ENCODE data around the gene ZNFX1. TPM values are rescaled to one million over a fixed set of nuclear protein-coding genes. Genes with fewer than 3 reads are reported as not detected.

ZNFX1 gene
- total and polyA plus RNA-seq, 2 experiments from 2014 or later = 47.3 to 50.7 TPM

DNA sequence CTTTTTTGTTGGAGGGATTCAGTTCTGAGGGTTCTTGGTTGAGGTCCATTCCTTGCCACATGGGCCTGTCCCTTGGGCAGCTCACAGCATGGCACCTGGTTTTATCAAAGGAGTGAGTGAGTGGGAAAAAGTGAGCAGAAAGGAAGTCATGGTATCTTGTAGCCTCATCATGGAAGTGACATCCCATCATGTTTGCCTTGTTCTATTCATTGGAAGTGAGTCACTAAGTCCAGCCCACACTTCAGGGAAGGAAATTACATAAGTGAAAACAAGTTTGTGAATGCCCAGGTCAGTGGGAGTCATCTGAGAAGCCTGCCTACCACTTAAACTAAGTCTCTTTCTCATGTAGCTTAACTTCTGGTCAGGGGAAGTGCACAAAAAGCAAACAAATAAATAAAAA lies 32.8 kb upstream of the ZNFX1 start:
- TF ChIP-seq EZH2 (IDR thresholded peaks at IDR 0.05; ENCODE audit: insufficient read depth, poor library complexity, severe bottlenecking) (no peak), EZH2phosphoT487 (IDR thresholded peaks at IDR 0.05; ENCODE audit: insufficient read depth, low read depth) (no peak)
- in situ Hi-C loops (cut with MboI) = no loop called here
- no peaks in the 10 kb centered on the region for H3K9me3 ChIP-seq (ENCODE audit: low read depth)
- H3F3A ChIP-seq (ENCODE audit: insufficient read depth) = no peaks in the 10 kb centered on the region
- H3K9ac ChIP-seq = no peak overlapping the region
- no peaks in the 10 kb centered on the region for H3K79me2 ChIP-seq (ENCODE audit: insufficient read depth)
- no peak overlapping the region for H3K4me3 ChIP-seq
- no peak overlapping the region for H3K4me2 ChIP-seq (ENCODE audit: unreplicated experiment)
- H3K4me1 ChIP-seq (ENCODE audit: insufficient read depth) = no peaks in the 10 kb centered on the region
- DNase-seq = peak; percentile 43
- H4K20me1 ChIP-seq (ENCODE audit: insufficient read depth) = no peaks in the 10 kb centered on the region
- no peak overlapping the region for H2AFZ ChIP-seq
- H3K27ac ChIP-seq = no peak overlapping the region
- no peaks in the 10 kb centered on the region for H3K9me2 ChIP-seq (ENCODE audit: insufficient read depth)
- no peaks in the 10 kb centered on the region for H3K36me3 ChIP-seq (ENCODE audit: low read depth)
- peaks cover 13% of the 10 kb centered on the region for H3K27me3 ChIP-seq (replicated peaks; ENCODE audit: insufficient read depth)

DNA sequence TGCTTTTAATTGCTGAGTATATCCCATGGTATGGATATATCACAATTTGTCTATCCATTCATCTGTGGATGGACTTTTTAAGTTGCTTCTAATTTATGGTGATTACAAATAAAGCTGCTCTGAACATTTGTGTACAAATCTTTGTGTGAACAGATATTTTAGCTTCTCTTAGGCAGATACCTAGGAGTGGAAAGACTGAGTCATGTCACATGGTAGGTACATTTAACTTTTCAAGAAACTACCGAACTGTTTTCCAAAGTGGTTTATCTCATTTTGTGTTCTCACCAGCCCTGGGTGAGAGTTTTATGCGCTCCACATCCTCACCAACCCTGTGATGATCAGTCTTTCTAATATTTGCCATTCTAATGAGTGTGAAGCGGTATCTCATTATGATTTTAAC lies 31.0 kb upstream of the ZNFX1 start:
- Histone ChIP-seq H3F3A (ENCODE audit: insufficient read depth) (no peaks in the 10 kb centered on the region), H3K79me2 (ENCODE audit: insufficient read depth) (no peaks in the 10 kb centered on the region), H3K27ac (no peak overlapping the region), H3K9me2 (ENCODE audit: insufficient read depth) (no peaks in the 10 kb centered on the region), H3K27me3 (replicated peaks; ENCODE audit: insufficient read depth) (no peaks in the 10 kb centered on the region), H2AFZ (no peak overlapping the region), H3K4me3 (no peak overlapping the region), H3K9me3 (ENCODE audit: low read depth) (no peaks in the 10 kb centered on the region), H3K36me3 (ENCODE audit: low read depth) (no peaks in the 10 kb centered on the region), H3K4me2 (ENCODE audit: unreplicated experiment) (no peak overlapping the region), H3K4me1 (ENCODE audit: insufficient read depth) (no peaks in the 10 kb centered on the region), H4K20me1 (ENCODE audit: insufficient read depth) (no peaks in the 10 kb centered on the region), H3K9ac (no peak overlapping the region)
- no peak for DNase-seq
- TF ChIP-seq EZH2 (IDR thresholded peaks at IDR 0.05; ENCODE audit: insufficient read depth, poor library complexity, severe bottlenecking) = no peak
- no peak for TF ChIP-seq EZH2phosphoT487 (IDR thresholded peaks at IDR 0.05; ENCODE audit: insufficient read depth, low read depth)
- in situ Hi-C loops (cut with MboI) = no loop called here
- WGBS, 2 experiments (ENCODE audit: low coverage in 1 of 2, low lambda C conversion rate in 2 of 2, missing lambda C conversion rate in 2 of 2) = 74% methylated on average over 3 of the region's 3 CpGs

DNA sequence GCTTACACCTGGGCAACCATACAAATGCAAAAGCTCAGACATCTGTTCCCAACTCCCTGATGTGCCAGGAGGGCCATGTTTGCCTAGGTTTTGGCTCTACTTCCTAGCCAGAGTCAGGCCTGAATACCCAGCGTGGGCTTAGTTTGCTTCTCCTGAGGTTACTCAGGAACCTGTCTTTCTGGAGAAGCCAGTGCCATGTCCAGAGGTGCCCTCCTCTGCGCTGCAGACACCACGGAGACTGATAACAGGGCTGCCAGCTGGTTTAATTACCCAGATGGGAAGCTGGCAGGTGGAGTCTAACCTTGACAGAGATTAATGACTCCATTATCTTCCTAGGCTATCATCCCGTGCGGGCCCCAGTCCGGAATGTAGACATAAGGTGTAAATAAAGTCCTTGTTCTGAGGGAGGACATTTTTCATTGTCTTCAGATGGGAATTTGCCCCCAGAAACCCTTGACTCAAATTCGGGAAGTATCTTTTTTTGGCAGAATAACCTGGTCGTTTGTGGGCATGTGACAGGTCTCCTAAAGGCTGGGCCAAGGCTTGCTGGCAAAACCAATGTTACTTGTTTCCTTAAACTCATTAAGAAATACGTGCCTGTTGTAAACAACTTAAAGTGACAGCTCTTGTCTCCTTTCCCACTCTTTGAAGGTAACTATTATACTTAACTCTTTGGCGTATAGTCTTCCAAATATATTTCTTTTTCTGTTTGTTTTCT lies 29.2 kb upstream of the ZNFX1 start:
- in situ Hi-C loops (cut with MboI) = no loop called here
- H3K9ac ChIP-seq = no peak overlapping the region
- no peak overlapping the region for H3K4me2 ChIP-seq (ENCODE audit: unreplicated experiment)
- H2AFZ ChIP-seq = no peak overlapping the region
- no peaks in the 10 kb centered on the region for H3K9me3 ChIP-seq (ENCODE audit: low read depth)
- H3K79me2 ChIP-seq (ENCODE audit: insufficient read depth) = no peaks in the 10 kb centered on the region
- no peaks in the 10 kb centered on the region for H3K9me2 ChIP-seq (ENCODE audit: insufficient read depth)
- H3F3A ChIP-seq (ENCODE audit: insufficient read depth) = peaks cover 8% of the 10 kb centered on the region; the same call in 1 of the 2 replicates
- H3K27ac ChIP-seq = no peak overlapping the region
- TF ChIP-seq EZH2 (IDR thresholded peaks at IDR 0.05; ENCODE audit: insufficient read depth, poor library complexity, severe bottlenecking) (no peak), EZH2phosphoT487 (IDR thresholded peaks at IDR 0.05; ENCODE audit: insufficient read depth, low read depth) (no peak)
- WGBS, 2 experiments (ENCODE audit: low coverage in 1 of 2, low lambda C conversion rate in 2 of 2, missing lambda C conversion rate in 2 of 2) = 67 to 70% methylated on average over 10 of the region's 10 CpGs
- no peaks in the 10 kb centered on the region for H3K27me3 ChIP-seq (replicated peaks; ENCODE audit: insufficient read depth)
- H3K36me3 ChIP-seq (ENCODE audit: low read depth) = no peaks in the 10 kb centered on the region
- DNase-seq = no peak
- H4K20me1 ChIP-seq (ENCODE audit: insufficient read depth) = no peaks in the 10 kb centered on the region
- peaks cover 11% of the 10 kb centered on the region; the same call in 1 of the 2 replicates for H3K4me1 ChIP-seq (ENCODE audit: insufficient read depth)
- no peak overlapping the region for H3K4me3 ChIP-seq

DNA sequence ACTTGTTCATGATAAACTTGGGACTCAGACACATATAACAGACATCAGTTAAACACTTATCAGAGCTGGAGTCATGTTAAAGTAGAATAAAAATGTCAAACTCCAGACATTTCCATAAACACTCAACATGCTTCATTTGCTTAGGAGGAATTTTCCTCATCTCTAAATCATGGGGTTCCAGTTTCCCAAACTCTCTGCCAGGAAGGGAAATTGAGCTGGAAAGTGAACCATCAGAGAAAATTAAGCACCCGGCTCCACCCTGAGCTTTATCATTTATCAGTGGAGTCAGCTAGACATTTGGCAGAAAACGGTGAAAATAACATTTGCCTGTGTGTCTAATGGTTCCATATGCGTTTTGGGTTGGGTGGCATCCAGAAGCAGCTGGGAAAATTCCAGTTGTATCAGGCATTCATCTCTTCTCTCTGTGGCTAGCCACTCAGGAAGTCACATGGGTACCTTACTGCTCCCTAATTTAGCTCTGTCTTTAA lies 25.3 kb upstream of the ZNFX1 start:
- Histone ChIP-seq H3K9me2 (ENCODE audit: insufficient read depth) (no peaks in the 10 kb centered on the region), H3K9ac (no peak overlapping the region), H3K4me2 (ENCODE audit: unreplicated experiment) (peak overlapping the region; percentile 20), H3F3A (ENCODE audit: insufficient read depth) (peaks cover 8% of the 10 kb centered on the region; the same call in 1 of the 2 replicates), H4K20me1 (ENCODE audit: insufficient read depth) (no peaks in the 10 kb centered on the region), H3K4me3 (no peak overlapping the region), H3K27me3 (replicated peaks; ENCODE audit: insufficient read depth) (no peaks in the 10 kb centered on the region), H3K36me3 (ENCODE audit: low read depth) (no peaks in the 10 kb centered on the region), H2AFZ (no peak overlapping the region), H3K9me3 (ENCODE audit: low read depth) (no peaks in the 10 kb centered on the region), H3K79me2 (ENCODE audit: insufficient read depth) (no peaks in the 10 kb centered on the region), H3K4me1 (ENCODE audit: insufficient read depth) (peaks cover 11% of the 10 kb centered on the region; the same call in 1 of the 2 replicates), H3K27ac (no peak overlapping the region)
- in situ Hi-C loops (cut with MboI) = no loop called here
- TF ChIP-seq EZH2phosphoT487 (IDR thresholded peaks at IDR 0.05; ENCODE audit: insufficient read depth, low read depth) (no peak), EZH2 (IDR thresholded peaks at IDR 0.05; ENCODE audit: insufficient read depth, poor library complexity, severe bottlenecking) (no peak)
- 2 to 10% methylated on average over 3 of the region's 3 CpGs for WGBS, 2 experiments (ENCODE audit: low coverage in 1 of 2, low lambda C conversion rate in 2 of 2, missing lambda C conversion rate in 2 of 2)
- DNase-seq = peak; percentile 68

Measured in GM23248 (cell line).